Measurements from ENCODE around the gene ZGLP1.

DNA sequence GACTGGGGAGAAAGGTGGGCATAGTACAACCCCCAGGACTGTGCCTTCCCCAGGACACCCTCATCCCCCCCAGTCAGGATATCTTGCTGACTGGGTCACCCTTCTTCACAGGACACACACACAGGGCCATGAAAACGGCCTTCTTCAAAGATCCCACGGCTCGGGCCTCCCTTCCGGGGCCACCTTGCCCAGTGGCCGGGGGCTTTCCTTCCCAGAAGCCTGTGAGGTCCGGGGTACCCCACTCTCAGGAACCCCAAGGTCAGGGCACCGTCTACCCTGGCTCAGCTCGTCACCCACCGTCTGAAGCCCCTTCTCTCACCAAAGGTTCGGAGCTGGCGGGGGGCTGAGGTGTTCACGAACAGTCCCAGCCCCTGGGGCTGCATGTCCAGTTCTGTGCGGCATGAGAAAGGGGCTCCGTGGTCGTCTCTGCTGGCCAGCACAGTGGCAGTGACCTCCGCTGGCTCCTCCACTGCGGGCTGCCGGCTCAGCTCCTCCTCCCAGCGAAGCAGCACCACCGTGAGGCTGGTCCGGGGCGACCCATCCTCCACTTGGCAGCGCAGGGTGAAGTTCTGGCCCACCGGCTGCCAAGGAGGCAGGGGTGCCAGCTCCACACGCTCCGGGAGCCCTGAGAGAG lies 25.9 kb upstream of the ZGLP1 start:
- TF ChIP-seq SP1 (IDR thresholded peaks at IDR 0.05) (no peak), HDGF (IDR thresholded peaks at IDR 0.05; ENCODE audit: borderline replicate concordance) (no peak), BHLHE40 (IDR thresholded peaks at IDR 0.05; ENCODE audit: borderline replicate concordance) (no peak), SUZ12 (IDR thresholded peaks at IDR 0.05) (no peak), ZNF384 (IDR thresholded peaks at IDR 0.05) (no peak), NFRKB (IDR thresholded peaks at IDR 0.05) (no peak), ELF4 (IDR thresholded peaks at IDR 0.05) (no peak)

Measured in HEK293T (cell line).